Caco-2 (cell line): Measurements from ENCODE around the gene IL34. TPM values are rescaled to one million over a fixed set of nuclear protein-coding genes. Genes with fewer than 3 reads are reported as not detected.

Experiments used
- BruUV-seq: library from RNA; stranded (reverse); fragments of 400-500 nt; replicated peaks from 2 replicates; lab custom pipeline; 2021; lab: Mats Ljungman, UMichigan
- CTCF ChIA-PET: fragments of 300-600 bp; sonication (Branson Sonifier 250); formaldehyde crosslinking; loops from one replicate; lab custom pipeline; 2022; ENCODE audit warnings: antibody characterized with exemption; lab: Charles Lee
- POLR2A ChIA-PET: fragments of 300-600 bp; sonication (Branson Sonifier 250); formaldehyde crosslinking; loops from one replicate; lab custom pipeline; 2022; ENCODE audit warnings: antibody characterized with exemption; lab: Charles Lee
- DNase-seq, 2 experiments: peaks; one replicate each; pipeline versions ENCODE4 v3.0.0 to v3.0.0-alpha.2; 2020 to 2022
- H3K27me3 ChIP-seq: replicated peaks from 2 replicates; pipeline ENCODE4 v1.6.0; 2011; ENCODE audit warnings: low read length; ENCODE audit not compliant: control insufficient read depth, insufficient read depth
- H3K36me3 ChIP-seq: 2 replicates; pipeline ENCODE4 v1.5.1; 2011; ENCODE audit warnings: low read length; ENCODE audit not compliant: control insufficient read depth, insufficient read depth
- H3K4me1 ChIP-seq: fragments of 250-450 bp; sonication (Bioruptor Pico); 2 replicates; pipeline ENCODE4 v1.5.1; 2020; ENCODE audit warnings: mild to moderate bottlenecking
- H3K4me3 ChIP-seq: 2 replicates; pipeline ENCODE4 v1.5.1; 2011; ENCODE audit warnings: low read depth, mild to moderate bottlenecking, control low read depth, low read length
- H3K9me3 ChIP-seq: fragments of 250-450 bp; sonication (Bioruptor Pico); 2 replicates; pipeline ENCODE4 v1.5.1; 2020; ENCODE audit warnings: mild to moderate bottlenecking, moderate library complexity
- H3K27ac Mint-ChIP-seq: one replicate; pipeline ENCODE4 v1.8.0; 2022; ENCODE audit warnings: mixed read lengths; ENCODE audit not compliant: unreplicated experiment
- H3K27me3 Mint-ChIP-seq: one replicate; pipeline ENCODE4 v1.8.0; 2022; ENCODE audit warnings: mixed read lengths; ENCODE audit not compliant: insufficient read depth, unreplicated experiment
- H3K36me3 Mint-ChIP-seq: one replicate; pipeline ENCODE4 v1.8.0; 2022; ENCODE audit warnings: mild to moderate bottlenecking, mixed read lengths; ENCODE audit not compliant: insufficient read depth, unreplicated experiment
- H3K4me1 Mint-ChIP-seq: one replicate; pipeline ENCODE4 v1.8.0; 2022; ENCODE audit warnings: low read depth, mixed read lengths; ENCODE audit not compliant: unreplicated experiment
- H3K4me3 Mint-ChIP-seq: one replicate; pipeline ENCODE4 v1.8.0; 2022; ENCODE audit warnings: mild to moderate bottlenecking, moderate library complexity, mixed read lengths; ENCODE audit not compliant: unreplicated experiment
- H3K9me3 Mint-ChIP-seq: one replicate; pipeline ENCODE4 v1.8.0; 2022; ENCODE audit warnings: mixed read lengths; ENCODE audit not compliant: unreplicated experiment
- CTCF ChIP-seq, 2 experiments: fragments of 200-600 bp in 1 of 2; IDR thresholded peaks; 1 replicate in 1 of 2; 2 replicates in 1 of 2; pipeline versions ENCODE4 v1.5.1 to v1.8.0; 2011 to 2022; ENCODE audit warnings: antibody characterized with exemption in 1 of 2, control low read depth in 1 of 2, inconsistent platforms in 1 of 2, low read depth in 1 of 2, low read length in 1 of 2, mild to moderate bottlenecking in 1 of 2, moderate library complexity in 1 of 2; ENCODE audit not compliant: insufficient read depth in 1 of 2, severe bottlenecking in 1 of 2, unreplicated experiment in 1 of 2
- intact Hi-C: fragments of 100-400 bp; cut with micrococcal nuclease; formaldehyde crosslinking; loops from one replicate; pipeline ENCODE4 v1.10.0; 2022; ENCODE audit not compliant: unreplicated experiment
- total RNA-seq: library from RNA; stranded (reverse); gene quantifications from 2 replicates; pipeline ENCODE4 v1.2.3, GENCODE V29; 2022

Gene IL34
- total RNA-seq, 1 experiment from 2014 or later = 0.50 TPM

- POLR2A ChIA-PET = no interaction called here
Observed at GRCh38 chr16:70661534-70661917, 15.2 kb downstream of the IL34 start.

GRCh38 chr16:70661918-70662641 lies 15.7 kb downstream of the IL34 start:
- H3K9me3 Mint-ChIP-seq = peaks cover 8% of the 10 kb centered on the region
- TF ChIP-seq CTCF (IDR thresholded peaks at IDR 0.05; ENCODE audit: insufficient read depth in 1 of 2, low read depth in 1 of 2, low read length in 1 of 2, severe bottlenecking in 1 of 2, unreplicated experiment in 1 of 2) = no peak
- POLR2A ChIA-PET = no interaction called here

More at GRCh38 chr16:70661534-70661917, 15.2 kb downstream of the IL34 start:
- no peak for TF ChIP-seq CTCF (IDR thresholded peaks at IDR 0.05; ENCODE audit: insufficient read depth in 1 of 2, low read depth in 1 of 2, low read length in 1 of 2, severe bottlenecking in 1 of 2, unreplicated experiment in 1 of 2)
- no peaks in the 10 kb centered on the region for H3K9me3 ChIP-seq
- H3K4me1 ChIP-seq = no peaks in the 10 kb centered on the region
- 0 out of 2 replicates have a peak, but pooled peaks cover 2% of the 10 kb centered on the region for H3K36me3 ChIP-seq
- H3K4me3 Mint-ChIP-seq = no peak overlapping the region
- no peaks in the 10 kb centered on the region for H3K4me1 Mint-ChIP-seq
- H3K9me3 Mint-ChIP-seq = peaks cover 3% of the 10 kb centered on the region
- no peaks in the 10 kb centered on the region for H3K27me3 Mint-ChIP-seq
- H3K36me3 Mint-ChIP-seq = peaks cover 24% of the 10 kb centered on the region
- intact Hi-C loops = no loop called here
- CTCF ChIA-PET = no interaction called here
- no peaks in the 10 kb centered on the region for H3K27me3 ChIP-seq
- DNase-seq = no peak
- no peak overlapping the region for H3K4me3 ChIP-seq
- no peak overlapping the region for H3K27ac Mint-ChIP-seq
- BruUV-seq = no TSS peak

GRCh38 chr16:70662991-70663523 lies 16.7 kb downstream of the IL34 start:
- H3K27me3 ChIP-seq = no peaks in the 10 kb centered on the region
- no peaks in the 10 kb centered on the region for H3K27me3 Mint-ChIP-seq
- BruUV-seq = no TSS peak
- H3K4me3 Mint-ChIP-seq = no peak overlapping the region
- DNase-seq = no peak
- H3K27ac Mint-ChIP-seq = no peak overlapping the region
- no peak for TF ChIP-seq CTCF (IDR thresholded peaks at IDR 0.05; ENCODE audit: insufficient read depth in 1 of 2, low read depth in 1 of 2, low read length in 1 of 2, severe bottlenecking in 1 of 2, unreplicated experiment in 1 of 2)
- no peaks in the 10 kb centered on the region for H3K4me1 ChIP-seq
- H3K4me3 ChIP-seq = no peak overlapping the region
- H3K36me3 ChIP-seq = 0 out of 2 replicates have a peak, but pooled peaks cover 3% of the 10 kb centered on the region
- ChIA-PET POLR2A (interaction anchor here (0.6 kb wide), 1 partner anchor 14 kb away, joined by 9 read pairs; no protein-coding TSS in a partner anchor), CTCF (no interaction called here)
- H3K4me1 Mint-ChIP-seq = no peaks in the 10 kb centered on the region
- no peaks in the 10 kb centered on the region for H3K9me3 ChIP-seq
- intact Hi-C loops = no loop called here
- H3K36me3 Mint-ChIP-seq = peaks cover 38% of the 10 kb centered on the region
- H3K9me3 Mint-ChIP-seq = peaks cover 8% of the 10 kb centered on the region

More at GRCh38 chr16:70661918-70662641, 15.7 kb downstream of the IL34 start:
- CTCF ChIA-PET = no interaction called here
- intact Hi-C loops = no loop called here
- Histone ChIP-seq H3K9me3 (no peaks in the 10 kb centered on the region), H3K4me3 (no peak overlapping the region), H3K27me3 (no peaks in the 10 kb centered on the region), H3K36me3 (0 out of 2 replicates have a peak, but pooled peaks cover 2% of the 10 kb centered on the region), H3K4me1 (no peaks in the 10 kb centered on the region)
- Mint-ChIP-seq H3K27ac (no peak overlapping the region), H3K4me1 (no peaks in the 10 kb centered on the region), H3K27me3 (no peaks in the 10 kb centered on the region), H3K4me3 (no peak overlapping the region), H3K36me3 (peaks cover 29% of the 10 kb centered on the region)
- BruUV-seq = TSS peak; percentile 62
- DNase-seq = no peak
